HG02763 (cell line): Measurements from ENCODE around the gene PIP5K1B.

Experiments used
- ATAC-seq: cut with Tn5 transposase; IDR thresholded peaks from one replicate; pipeline ENCODE4 v1.9.1; 2021; ENCODE audit warnings: mild to moderate bottlenecking, moderate library complexity; ENCODE audit not compliant: unreplicated experiment

The PIP5K1B gene

DNA sequence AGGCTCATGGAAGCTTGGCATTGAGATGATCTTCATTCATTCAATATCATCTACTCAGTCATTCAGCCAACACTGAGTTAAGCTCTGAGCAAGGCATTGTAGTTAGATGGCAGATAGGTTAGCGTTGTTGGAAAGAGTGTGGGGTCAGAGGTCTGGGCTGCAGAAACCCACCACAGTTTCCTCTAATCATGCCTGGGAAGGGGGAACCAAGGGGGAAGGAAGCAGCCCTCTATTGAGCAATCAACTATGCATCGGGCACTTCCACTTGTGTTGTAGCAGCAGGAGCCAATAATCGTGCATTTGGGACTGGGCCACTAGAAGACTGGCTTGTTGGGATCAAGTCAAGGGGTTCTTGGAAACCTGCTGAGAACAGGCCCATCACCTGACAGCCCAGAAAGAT is 139.1 kb downstream of the PIP5K1B start:
- ATAC-seq, result no peak

DNA sequence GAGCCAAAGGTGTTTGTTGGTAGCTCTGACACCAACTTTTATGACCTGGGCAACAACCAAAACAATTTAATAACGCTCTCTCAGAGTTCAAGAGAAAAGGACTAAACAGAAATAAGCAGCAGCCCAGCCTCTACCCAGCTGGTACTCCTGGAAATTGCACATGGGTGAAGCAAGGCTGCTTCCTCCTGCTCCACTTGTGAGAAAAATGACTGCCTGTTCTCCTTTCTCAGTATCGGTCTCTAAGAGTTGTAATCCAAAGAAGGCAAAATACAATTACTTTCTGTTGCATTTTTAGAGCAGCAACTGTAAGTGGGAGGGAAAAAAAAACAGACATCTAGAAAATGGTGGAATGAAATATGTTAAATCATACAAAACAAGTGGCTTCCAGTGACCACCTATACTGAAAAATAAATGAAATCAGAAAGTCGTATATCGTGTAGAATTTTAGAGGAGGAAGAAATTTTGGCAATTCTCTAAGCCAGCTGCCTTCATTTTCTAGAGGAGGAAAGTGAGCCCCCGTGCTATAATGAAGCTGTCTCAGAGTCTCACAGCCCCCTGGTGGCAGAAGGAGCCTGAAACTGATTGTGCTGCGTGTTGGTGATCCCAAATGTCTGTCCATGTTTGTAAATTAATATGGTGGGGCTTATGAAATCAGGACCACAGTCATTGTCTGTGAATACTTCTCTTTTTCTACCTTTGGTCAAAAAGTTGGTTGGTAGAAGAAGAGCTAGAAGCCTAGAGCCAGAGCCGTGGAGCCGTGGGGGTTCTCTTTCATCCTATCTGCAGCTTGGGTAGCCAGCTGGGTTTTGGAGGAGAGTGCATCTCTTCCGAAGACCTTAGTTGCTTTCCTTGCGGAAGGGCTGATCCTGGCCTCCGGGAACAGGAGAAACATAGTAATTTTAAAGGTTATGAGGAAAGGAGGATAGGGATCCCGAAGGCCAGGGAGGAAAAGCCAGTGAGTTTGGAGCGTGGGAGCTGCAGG is 139.9 kb downstream of the PIP5K1B start:
- no peak for ATAC-seq

DNA sequence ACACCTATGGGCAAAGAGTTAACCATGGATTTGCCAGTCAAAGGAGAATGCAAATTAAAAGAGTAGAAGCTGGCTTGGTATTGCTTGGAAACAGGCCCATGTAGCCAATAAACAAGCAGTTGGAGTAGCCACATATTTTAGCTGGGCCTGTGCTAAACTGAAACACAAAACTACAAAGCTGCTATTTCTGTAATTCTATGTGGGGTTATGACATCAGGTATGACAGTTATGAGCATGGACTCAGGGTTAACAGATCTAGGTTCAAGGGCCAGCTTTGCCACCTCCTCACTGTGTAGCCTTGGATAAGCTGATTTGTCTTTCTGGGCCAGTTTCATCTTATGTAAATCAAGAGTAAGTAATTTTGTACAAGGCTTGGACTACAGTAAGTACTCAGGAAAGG is 142.7 kb downstream of the PIP5K1B start:
- ATAC-seq, result no peak

DNA sequence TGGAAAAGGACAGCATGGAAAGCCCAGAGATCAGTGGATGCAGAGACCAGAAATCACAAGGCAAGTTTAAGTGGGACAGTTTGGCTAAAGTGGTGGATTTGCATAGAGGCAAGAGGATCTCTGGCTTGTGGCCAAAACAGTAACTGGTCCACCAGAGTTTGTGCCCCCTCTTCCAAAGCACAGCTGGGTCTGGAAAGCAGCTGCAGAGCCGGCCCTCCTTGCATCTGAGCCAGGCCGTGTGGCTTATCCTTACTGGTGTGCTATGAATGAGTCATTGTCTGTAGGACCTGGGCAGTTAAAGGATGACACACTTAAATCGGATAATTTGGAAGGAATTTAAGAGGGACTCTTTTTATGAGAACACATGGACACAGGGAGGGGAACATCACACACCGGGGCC is 146.6 kb downstream of the PIP5K1B start:
- ATAC-seq, result no peak

DNA sequence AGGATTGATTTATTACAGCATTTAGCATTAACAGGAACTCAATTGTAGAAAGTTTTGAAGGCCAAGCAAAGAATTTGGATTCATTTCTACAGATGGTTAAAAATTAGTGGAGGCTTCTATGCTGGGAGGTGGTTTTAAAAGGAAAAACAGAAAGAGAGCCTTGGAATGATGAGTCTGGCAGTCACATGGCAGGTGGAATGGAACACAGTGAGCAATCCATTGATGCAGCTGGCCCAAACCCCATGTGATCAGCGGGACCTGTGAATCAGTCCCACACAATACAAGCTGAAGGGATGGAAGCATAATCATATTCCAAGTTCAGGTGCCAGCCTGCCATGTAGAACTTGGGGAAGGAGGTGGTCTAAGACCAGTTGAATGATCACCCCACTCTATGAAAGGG is 147.9 kb downstream of the PIP5K1B start:
- ATAC-seq, result no peak

- no peak for ATAC-seq
Measured at GRCh38 chr9:68859347-68859746, 154.3 kb downstream of the PIP5K1B start.

GRCh38 chr9:68860419-68860818 is 155.4 kb downstream of the PIP5K1B start:
- no peak for ATAC-seq

DNA sequence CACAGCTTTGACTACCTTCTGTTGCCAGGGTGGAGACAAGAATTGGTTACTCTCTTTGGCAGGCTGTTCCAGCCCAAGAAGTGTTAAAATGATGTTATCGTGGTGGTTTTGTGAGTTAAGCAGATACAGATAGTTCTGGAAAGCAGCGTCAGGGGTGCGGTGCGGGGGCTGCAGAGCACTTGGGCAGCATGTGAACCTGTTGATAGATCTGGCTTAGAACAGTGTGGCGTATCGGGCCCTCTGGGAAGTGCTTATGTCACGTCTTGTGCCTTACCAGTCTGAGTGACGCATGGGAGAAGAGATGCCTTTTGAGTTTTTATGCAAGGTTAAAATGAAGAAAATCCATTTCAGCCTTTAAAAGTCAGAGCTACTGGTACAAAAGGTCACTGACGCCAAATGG is 156.4 kb downstream of the PIP5K1B start:
- ATAC-seq, result no peak

DNA sequence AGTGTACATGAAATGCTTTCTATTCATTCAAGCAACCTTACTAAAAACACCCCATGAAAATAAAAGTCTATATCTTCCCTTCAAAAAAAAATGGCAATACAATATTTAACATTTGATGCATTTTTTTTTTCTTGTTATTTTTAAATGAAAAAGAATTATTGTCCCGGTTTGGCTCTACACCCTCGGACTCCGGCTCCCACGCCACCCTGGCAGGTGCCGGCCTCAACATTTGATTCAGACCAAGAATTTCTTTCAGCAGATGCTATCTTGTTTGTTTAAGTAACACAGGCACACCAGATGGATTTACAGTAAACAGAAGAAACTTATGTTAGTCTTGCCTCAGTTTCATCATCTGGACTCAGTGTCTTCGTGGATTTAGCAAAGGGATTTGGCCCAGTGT is 162.0 kb downstream of the PIP5K1B start:
- no peak for ATAC-seq

- no peak for ATAC-seq
Measured at GRCh38 chr9:68869022-68869421, 164.0 kb downstream of the PIP5K1B start.

GRCh38 chr9:68870086-68870485 is 165.0 kb downstream of the PIP5K1B start:
- no peak for ATAC-seq

- no peak for ATAC-seq
Measured at GRCh38 chr9:68871236-68871635, 166.2 kb downstream of the PIP5K1B start.

- ATAC-seq, result no peak
Measured at GRCh38 chr9:68872026-68872501, 167.0 kb downstream of the PIP5K1B start.

DNA sequence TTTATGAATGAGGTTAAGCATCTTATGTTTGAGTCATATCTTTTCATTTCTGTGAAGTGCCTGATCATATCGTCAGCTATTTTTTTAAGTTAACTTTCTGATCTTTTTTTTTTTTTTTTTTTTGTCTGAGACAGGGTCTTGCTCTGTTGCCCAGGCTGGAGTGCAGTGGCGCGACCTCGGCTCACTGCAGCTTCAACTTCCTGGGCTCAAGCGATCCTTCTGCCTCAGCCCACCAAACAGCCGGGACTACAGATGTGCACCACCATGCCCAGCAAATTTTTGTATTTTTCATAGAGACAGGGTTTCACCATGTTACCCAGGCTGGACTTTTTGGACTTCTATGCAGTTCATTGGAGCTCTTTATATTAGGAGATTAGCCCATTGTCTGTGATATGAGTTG is 168.1 kb downstream of the PIP5K1B start:
- no peak for ATAC-seq

DNA sequence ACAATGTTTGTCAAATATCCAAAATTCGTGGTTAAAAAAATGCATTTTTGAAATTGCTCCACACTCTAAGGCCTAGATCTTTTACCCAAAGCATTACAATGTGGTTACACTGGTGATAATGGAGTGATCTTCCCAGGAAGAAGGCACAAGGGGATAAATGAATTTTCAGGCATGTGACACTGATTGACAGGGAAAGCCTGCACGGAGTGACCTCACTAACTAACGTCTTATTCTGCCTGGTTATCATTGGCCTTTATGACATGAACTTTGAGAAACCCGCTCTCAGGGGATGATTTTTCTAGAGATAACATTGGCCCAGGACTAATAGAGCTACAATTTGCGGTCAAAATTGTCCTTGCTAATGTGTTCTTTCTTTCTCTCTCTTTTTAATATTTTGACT is 171.2 kb downstream of the PIP5K1B start:
- no peak for ATAC-seq

DNA sequence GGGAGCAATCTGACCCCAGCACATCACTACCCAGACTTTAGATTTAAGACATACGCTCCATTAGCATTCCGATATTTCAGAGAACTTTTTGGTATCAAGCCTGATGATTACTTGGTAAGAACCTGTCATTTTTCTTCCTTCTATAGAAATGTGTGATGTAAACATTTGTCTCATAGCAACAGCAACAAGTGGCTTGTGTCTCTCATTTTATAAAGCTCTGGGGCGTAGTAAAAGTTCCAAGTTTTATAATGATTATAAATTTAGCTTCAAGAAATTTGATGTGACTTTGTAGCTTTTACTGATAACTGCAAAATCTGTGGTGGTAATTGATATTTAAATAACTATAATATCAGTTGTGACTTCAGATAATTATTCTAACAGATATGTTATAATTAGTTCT is 171.6 kb downstream of the PIP5K1B start:
- no peak for ATAC-seq

DNA sequence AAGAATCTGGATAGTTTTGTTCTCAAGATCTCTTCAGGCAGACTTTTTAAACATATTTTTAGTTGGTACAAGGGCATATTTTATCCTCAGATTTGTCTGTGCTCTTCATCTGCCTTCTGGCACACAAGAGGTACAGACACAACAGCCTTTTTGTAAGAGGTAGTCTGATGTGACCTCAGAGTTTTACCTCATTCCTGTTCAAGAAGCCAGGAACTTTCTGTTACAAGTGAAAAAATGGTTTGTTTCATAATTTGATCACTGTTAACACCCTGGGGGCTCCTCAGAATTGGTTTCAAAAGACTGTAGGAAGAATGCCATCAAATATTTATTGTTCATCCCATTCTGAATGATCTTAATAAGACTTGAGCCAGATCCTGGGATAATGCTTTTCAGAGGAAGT is 172.2 kb downstream of the PIP5K1B start:
- ATAC-seq, result no peak

- no peak for ATAC-seq
Measured at GRCh38 chr9:68878450-68878849, 173.4 kb downstream of the PIP5K1B start.

- no peak for ATAC-seq
Measured at GRCh38 chr9:68883224-68883623, 178.2 kb downstream of the PIP5K1B start.

DNA sequence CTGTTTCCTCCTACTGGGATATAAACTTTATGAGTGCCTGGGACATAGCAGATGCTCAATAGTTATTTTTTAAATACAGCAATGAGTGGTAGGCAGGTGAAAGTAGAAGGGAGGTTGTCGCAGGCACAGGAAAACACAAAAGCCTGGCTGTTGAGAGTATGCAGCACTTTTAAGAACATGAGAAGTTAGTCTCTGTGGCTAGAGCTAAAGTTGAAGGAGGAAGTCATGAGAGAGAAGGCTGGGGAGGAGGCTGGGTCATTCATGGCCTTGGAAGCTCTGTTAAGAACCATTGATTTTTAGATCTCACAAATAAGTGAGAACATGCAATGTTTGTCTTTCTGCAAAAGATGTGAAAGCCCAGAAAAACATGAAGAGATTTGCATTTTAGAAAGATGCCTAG is 182.2 kb downstream of the PIP5K1B start:
- no peak for ATAC-seq

- no peak for ATAC-seq
Measured at GRCh38 chr9:68894502-68894901, 189.5 kb downstream of the PIP5K1B start.

DNA sequence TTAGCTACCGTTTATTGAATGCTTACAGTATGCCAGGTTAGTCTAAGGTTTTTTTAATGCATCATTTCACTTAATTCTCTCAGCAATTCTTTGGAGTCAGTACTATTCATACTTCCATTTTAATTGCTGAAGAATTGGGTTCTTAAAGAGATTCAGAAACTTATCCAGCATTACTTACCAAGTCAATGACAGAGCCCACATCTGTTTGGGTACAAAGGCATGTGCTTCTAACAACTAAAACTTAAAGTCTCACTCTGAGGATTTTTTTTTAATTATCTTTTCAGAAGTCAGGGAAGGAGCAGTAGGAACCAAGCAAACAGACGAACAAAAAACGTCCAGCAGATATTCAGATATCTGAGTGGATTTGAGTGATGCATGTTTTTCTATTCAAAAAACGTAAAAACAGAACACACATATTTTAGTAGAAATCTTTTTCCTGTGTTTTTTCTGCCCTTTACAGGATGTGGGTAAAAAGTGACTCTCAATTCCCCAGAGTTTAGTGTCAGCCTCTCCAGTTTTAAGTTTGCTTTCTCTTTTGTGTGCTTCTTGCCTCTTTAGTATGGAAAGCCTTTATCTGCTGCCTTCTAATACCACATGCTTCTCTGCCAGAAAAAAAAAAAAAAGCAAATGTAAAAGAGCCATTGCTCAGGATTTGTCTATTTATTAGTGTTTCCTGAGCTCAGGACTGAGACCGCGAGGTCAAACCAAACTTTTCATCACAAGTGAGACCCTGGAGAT is 190.9 kb downstream of the PIP5K1B start:
- ATAC-seq, result peak; percentile 87
